KOPT-K1 (cell line): ENCODE data around the gene IREB2.
"Not testable (repeated sequence)": the region's sequence is repeated elsewhere in the genome, so short reads cannot be mapped to it uniquely, and the experiment has no call there.

Experiments used
- H3K27ac ChIP-seq: fragments of 200-600 bp; sonication (generic); 2 replicates; pipeline ENCODE4 v1.5.1; 2016; ENCODE audit warnings: antibody characterized with exemption, mild to moderate bottlenecking, low read depth, low read length; ENCODE audit not compliant: poor library complexity, severe bottlenecking
- H3K36me3 ChIP-seq: fragments of 200-600 bp; sonication (generic); 2 replicates; pipeline ENCODE4 v1.5.1; 2017; ENCODE audit warnings: antibody characterized with exemption, mild to moderate bottlenecking, low read length, moderate library complexity; ENCODE audit not compliant: insufficient read depth
- H3K9me3 ChIP-seq: fragments of 200-600 bp; sonication (generic); 2 replicates; pipeline ENCODE4 v1.5.1; 2017; ENCODE audit warnings: antibody characterized with exemption, low read length, mild to moderate bottlenecking; ENCODE audit not compliant: insufficient read depth, poor library complexity, severe bottlenecking

The IREB2 gene

DNA sequence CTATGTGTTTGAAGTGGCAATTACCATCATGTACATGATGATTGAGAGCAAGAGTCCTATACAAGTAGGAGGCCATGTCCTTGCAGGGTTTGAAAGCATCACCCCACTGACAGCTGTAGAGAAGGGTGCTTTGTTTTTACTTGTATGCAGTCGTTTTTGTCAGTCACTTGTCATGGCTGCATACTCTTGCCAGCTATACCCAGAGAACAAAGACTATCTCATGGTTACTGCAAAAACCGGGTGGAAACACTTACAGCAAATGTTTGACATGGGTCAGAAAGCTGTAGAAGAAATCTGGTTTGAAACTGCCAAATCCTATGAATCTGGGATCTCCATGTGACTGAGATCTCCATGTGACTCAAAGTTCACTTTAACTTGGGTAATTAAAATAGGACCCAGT is 95.3 kb downstream of the IREB2 start:
- H3K36me3 ChIP-seq, result no peaks in the 10 kb centered on the region
- no peak overlapping the region for H3K27ac ChIP-seq
- H3K9me3 ChIP-seq, result no peaks in the 10 kb centered on the region

DNA sequence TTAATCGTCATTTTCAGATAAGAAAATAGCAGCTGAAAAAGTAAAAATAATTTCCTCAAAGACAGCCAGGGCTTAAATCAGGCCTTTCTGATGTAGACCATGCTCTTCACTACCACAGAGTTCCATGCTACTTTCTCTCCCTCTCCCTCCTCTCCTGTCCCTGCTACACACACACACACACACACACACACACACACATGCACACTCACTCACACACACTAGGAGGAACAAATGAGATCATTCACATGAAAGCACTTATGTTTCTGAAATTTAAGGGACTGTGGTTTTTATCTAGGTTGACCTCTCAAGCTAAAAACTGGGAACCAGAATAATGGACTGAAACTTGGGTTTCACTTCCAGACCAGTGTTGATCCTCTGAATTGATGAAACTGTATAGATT is 98.1 kb downstream of the IREB2 start:
- no peaks in the 10 kb centered on the region for H3K36me3 ChIP-seq
- H3K27ac ChIP-seq, result no peak overlapping the region

DNA sequence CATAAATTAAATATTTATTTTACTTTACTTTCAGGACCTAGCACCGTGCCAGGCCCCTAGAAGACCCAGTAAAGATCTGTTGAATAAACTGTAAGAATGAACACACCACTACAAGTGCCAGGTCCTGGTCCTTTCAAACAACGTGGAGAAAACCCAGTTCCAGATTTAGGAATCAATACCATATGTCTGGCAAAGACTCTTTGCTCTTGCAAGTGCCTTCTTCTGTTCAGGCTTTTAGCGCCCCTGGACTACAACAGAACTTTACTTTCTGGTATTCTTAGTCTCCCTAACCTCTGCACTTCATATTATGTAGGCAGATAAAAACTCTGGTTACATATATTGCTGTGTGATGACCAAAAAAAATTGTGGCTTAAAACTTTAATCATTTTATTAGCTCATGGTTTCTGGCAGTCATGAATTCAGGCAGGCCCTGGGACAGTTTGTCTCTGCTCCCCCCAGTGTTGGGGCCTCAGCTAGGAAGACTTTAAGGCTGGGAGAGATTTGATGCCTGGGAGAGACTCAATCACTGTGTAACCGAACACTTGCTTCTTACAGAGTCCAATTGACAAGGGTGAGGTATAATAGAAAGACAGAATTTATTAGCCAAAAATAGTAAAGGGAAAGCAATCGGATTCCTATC is 99.4 kb downstream of the IREB2 start:
- H3K27ac ChIP-seq, result no peak overlapping the region
- peaks cover 9% of the 10 kb centered on the region for H3K36me3 ChIP-seq
- no peaks in the 10 kb centered on the region for H3K9me3 ChIP-seq

More for the DNA sequence above, 98.1 kb downstream of the IREB2 start:
- no peaks in the 10 kb centered on the region for H3K9me3 ChIP-seq

DNA sequence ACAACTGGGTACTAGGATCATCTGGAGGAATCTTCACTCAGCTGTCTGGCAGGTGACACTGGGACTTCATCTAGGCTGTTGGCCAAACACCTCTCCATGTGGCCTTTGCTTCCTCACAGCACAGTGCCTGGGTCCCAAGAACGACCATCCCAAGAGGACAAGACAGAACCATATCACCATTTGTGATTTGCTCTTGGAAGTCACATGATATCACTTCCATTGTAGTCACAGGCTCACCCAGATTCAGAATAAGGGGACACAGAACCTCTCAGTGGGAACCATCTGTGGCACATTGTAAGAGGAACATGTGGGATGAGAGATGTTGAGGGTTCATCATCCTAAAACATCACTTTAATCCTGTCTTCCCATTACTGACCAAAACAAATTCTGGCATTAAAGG is 100.3 kb downstream of the IREB2 start:
- no peaks in the 10 kb centered on the region for H3K9me3 ChIP-seq
- peaks cover 19% of the 10 kb centered on the region for H3K36me3 ChIP-seq
- H3K27ac ChIP-seq, result no peak overlapping the region

DNA sequence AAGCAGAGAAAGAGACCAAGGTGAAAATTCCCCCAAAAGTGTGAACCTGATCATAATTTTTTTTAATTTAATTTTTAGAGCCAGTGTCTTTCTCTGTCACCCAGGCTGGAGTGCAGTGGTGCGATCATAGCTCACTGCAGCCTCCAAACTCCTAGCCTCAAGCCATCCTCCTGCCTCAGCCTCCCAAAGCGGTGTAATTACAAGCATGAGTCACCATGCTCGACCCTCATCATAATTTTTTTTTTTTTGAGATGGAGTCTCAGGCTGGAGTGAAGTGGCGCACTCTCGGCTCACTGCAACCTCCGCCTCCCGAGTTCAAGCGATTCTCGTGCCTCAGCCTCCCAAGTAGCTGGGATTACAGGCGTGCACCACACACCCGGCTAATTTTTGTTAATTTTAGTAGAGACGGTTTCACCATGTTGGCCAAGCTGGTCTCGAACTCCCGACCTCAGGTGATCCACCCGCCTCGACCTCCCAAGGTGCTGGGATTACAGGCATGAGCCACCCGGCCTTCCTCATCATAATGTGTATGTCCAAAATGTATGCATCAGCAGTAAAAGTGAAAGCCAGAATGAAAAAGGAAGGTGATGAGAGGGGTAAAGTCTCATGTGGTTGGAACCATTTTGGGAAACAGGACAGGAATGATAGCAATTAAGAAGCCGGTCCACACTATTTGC is 101.6 kb downstream of the IREB2 start:
- H3K36me3 ChIP-seq, result peaks cover 31% of the 10 kb centered on the region
- H3K9me3 ChIP-seq, result not testable (repeated sequence)
- peak overlapping the region; percentile 94 for H3K27ac ChIP-seq

DNA sequence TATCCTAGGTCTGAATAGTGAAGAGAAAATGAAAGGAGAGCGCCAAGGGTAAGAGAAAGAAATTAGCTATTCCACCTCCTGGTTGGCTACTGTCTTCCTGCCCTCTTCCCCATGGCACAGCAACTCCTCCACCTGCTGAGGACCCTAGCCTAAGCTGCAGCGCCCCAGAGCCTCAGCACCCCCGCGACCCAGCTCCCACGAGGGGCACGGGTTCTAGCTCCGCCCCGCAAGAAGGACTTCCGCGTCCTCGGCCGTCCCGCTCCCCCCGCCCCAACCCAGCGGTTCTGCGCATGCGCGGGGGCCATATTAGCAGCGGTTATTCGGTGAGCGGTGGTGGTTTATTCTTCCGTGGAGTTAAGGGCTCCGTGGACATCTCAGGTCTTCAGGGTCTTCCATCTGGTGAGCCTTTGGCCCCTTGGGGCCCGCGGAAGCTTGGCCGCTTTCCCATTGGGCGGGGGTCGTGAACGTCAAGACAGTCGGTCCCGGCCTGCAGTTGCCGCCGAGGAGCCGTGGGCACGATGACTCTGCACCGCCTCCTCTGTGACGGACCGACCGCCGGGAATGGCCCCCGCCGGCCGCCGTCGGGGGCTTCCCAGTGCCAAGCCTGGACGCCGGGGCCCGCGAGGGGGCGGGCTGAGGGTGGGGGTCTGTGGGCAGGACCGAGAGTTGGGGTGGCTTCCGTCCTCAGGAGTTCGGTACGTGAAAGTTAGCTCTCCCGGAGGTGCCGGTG is 102.3 kb downstream of the IREB2 start, which contains the start of gene PSMA4:
PSMA4 (plus strand) TSS at position 304 of the 730 bp plus-strand sequence. CDS start 1,484 bp downstream, outside the sequence.
- Histone ChIP-seq H3K36me3 (peaks cover 38% of the 10 kb centered on the region), H3K9me3 (no peaks in the 10 kb centered on the region), H3K27ac (peak within 1 kb of the TSS; percentile 94)

DNA sequence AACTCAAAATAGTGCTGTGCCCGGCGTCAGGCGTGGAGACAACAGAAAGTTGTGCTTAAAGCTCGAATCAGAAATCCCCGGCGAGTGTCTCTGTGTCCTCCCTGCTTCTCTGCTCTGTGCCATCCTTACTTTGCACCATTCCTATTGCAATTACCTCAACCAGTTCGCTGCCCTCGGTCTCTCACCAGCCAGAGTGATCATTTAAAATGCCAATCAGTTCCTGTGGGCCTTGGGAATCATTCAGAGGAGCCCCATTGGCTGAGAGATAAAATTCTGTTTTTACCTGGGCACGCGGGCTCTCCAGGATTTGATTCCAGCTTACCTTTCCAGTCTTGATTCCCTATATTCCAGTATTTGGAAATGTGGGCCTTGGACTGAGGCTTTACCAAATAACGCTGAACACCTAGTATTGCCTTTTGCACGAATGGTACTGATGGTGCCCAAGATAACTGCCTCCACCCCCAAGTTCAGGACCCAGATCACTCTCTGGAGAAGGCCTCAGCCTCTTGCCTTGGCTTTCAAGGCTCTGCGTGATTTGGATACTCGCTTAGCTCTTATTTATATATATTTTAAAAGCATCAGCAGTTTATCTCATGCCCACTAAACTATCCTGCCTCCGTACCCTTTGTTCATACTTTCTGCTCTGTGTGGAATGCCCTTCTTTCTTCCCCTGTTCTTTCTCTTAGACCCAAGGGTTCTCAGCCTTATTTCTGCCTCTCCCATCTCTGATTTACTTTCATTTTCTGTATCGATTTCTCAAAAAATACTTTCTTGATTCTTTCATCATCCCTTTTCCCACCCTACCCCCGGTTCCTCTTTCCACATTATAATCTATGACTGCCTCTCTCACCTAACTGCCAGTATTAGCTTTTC is 103.1 kb downstream of the IREB2 start:
- Histone ChIP-seq H3K9me3 (no peaks in the 10 kb centered on the region), H3K36me3 (peaks cover 46% of the 10 kb centered on the region), H3K27ac (peak overlapping the region; percentile 94)

DNA sequence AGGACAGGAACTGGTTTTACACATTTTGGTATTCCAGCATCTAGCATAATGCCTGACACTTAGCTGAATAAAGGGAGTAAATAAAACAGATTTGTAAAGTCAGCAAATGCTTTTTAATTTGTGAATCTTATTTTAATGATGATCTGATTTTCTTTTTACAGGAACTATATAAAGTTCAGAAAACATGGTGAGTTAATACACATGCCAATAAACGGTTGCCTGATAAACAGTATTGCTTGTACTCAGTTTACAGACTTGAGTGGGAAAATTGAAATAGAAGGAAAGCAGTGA is 103.7 kb downstream of the IREB2 start:
- H3K9me3 ChIP-seq, result no peaks in the 10 kb centered on the region
- H3K36me3 ChIP-seq, result peaks cover 52% of the 10 kb centered on the region
- peak overlapping the region; percentile 94 for H3K27ac ChIP-seq

DNA sequence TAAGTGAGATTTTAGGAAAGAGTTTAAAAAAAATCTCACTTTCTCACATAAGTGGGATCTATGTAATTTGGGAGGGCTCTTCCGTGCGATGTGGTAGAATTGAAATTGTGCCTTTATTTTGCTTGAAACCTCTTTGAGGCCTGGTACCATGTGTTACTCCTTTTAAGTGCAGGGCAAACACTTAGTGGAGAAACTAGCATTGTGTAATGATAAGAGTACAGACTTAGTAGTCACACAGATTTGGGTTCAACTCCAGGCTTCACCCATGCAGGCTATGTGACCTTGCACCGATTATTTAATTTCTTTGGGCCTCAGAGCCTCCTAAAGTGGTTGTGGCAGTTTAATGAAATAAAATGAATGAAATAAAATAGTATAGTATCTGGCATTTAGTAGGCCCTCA is 104.6 kb downstream of the IREB2 start:
- Histone ChIP-seq H3K36me3 (peaks cover 62% of the 10 kb centered on the region), H3K27ac (no peak overlapping the region), H3K9me3 (no peaks in the 10 kb centered on the region)

DNA sequence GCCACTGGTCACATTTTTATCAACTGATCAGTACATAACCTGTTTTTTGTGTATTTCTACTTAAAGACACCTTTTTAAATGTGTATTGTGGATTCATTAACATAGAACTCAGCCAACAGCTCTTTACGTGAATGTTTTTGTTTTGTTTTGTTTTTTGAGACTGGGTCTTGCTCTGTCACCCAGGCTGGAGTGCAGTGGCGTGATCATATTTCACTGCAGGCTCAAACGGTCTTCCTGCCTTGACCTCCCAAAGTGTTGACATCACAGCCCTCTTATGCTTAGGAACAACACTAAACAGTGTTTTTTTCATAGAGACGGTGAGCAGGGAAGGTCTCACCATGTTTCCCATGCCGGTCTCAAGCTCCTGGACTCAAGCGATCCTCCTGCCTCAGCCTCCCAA is 112.2 kb downstream of the IREB2 start:
- H3K9me3 ChIP-seq, result no peaks in the 10 kb centered on the region
- H3K36me3 ChIP-seq, result peaks cover 64% of the 10 kb centered on the region
- no peak overlapping the region for H3K27ac ChIP-seq

DNA sequence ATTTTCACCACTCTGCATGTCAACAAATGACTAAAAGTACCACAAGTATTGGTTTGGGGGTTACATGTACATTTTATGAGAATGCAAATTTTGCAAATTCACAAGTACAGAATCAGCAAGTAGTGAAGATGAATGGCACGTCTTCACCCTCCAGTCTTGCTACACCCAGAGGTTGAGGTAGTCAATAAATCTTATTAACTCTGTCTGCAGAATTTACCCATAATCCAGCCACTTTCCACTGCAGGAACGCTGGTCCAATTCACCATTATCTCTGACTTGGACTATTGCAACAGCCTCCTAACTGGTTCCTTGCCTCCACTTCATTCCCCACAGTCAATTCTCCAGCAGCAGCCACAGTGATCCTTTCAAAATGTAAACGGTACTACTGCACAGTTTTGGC is 112.8 kb downstream of the IREB2 start:
- Histone ChIP-seq H3K36me3 (peaks cover 58% of the 10 kb centered on the region), H3K9me3 (no peaks in the 10 kb centered on the region), H3K27ac (no peak overlapping the region)
